H1 (cell line): ENCODE data around the gene INPP4B. TPM values are rescaled to one million over a fixed set of nuclear protein-coding genes. Genes with fewer than 3 reads are reported as not detected.

Source experiments
- CHD7 ChIP-seq: fragments of 300-600 bp; sonication (generic); IDR thresholded peaks from 2 replicates; pipeline ENCODE4 v1.7.1; 2012; ENCODE audit warnings: low read length, moderate library complexity, mild to moderate bottlenecking, inconsistent platforms; ENCODE audit not compliant: insufficient replicate concordance
- HDAC2 ChIP-seq, 2 experiments: fragments of 300-600 bp in 1 of 2; sonication (generic) in 1 of 2; IDR thresholded peaks; 2 replicates each; pipeline ENCODE4 v1.6.1; 2011 to 2012; ENCODE audit warnings: low read depth in 2 of 2, low read length in 2 of 2, mild to moderate bottlenecking in 2 of 2, moderate library complexity in 2 of 2, borderline replicate concordance in 1 of 2, inconsistent platforms in 1 of 2
- POU5F1 ChIP-seq: IDR thresholded peaks from 2 replicates; pipeline ENCODE4 v1.6.1; 2011; ENCODE audit warnings: low read depth, mild to moderate bottlenecking, low read length, moderate library complexity
- polyA plus RNA-seq, 7 experiments: library from polyadenylated mRNA; depleted of rRNA in 3 of 7; stranded (reverse) in 5 of 7; unstranded in 2 of 7; fragments of >200 nt in 5 of 7; fragments of 200-250 nt in 2 of 7; gene quantifications; 1 replicate in 5 of 7; 2 replicates in 1 of 7; 4 replicates in 1 of 7; pipeline versions ENCODE4 v1.2.1 to v1.2.3, GENCODE V29; 2011 to 2013; ENCODE audit warnings: missing spikeins in 2 of 7, mixed read lengths in 2 of 7
- total RNA-seq: library from RNA; stranded (reverse); fragmentation: NEBNext Ultra II Directional; extraction: Animal tissue kit (Norgen Biotek cat#: 25700); gene quantifications from 2 replicates; pipeline ENCODE4 v1.2.1, GENCODE V29; 2021

INPP4B gene
- total and polyA plus RNA-seq, 2 of the 8 experiments (the other 6 are each of a cell fraction or from before 2014, with no cell fraction given), result 0.11 to 0.54 TPM

DNA sequence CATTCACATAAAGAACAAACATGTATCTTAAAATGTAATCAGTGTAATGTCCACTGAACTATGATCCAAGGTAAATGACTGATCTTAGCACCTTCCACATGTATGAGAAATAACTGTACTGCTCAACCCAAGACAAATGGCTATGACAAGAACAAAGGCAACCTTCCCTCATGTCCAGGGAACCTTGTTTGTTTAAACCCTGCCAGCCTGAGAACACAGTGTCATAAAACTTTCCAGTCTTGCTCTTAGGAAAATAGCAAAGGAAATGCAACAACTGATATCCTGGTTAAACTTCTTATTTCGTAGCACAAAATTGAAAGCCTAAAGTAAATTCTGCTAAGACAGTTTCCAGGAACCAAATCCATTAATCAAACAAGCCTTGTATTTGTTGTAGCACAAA is 715.4 kb downstream of the INPP4B start (continued):
- no peak for TF ChIP-seq CHD7
- TF ChIP-seq POU5F1, result no peak
- no peak for TF ChIP-seq HDAC2 (IDR thresholded peaks at IDR 0.05; ENCODE audit: borderline replicate concordance in 1 of 2, low read depth in 2 of 2, low read length in 2 of 2)
- TF ChIP-seq, all 59 proteins: peak for 0
